DND-41 (cell line): ENCODE results near the gene SEC11C.

ENCODE experiments used
- ATAC-seq: fragments of 200-7000 bp; cut with Tn5 transposase; 3 replicates; pipeline ENCODE4 v1.9.1; 2021; ENCODE audit warnings: low read depth; ENCODE audit not compliant: insufficient read depth
- DNase-seq: peaks from one replicate; pipeline ENCODE4 v3.0.0-alpha.2; 2020
- H2AFZ ChIP-seq: 2 replicates; pipeline ENCODE4 v1.6.0; 2012; ENCODE audit warnings: low read depth, low read length
- H3K27ac ChIP-seq: 2 replicates; pipeline ENCODE4 v1.5.1; 2012; ENCODE audit warnings: low read length, inconsistent platforms
- H3K27me3 ChIP-seq: fragments of 200-600 bp; sonication (generic); 2 replicates; pipeline ENCODE4 v1.6.0; 2012; ENCODE audit warnings: low read length, mild to moderate bottlenecking, inconsistent platforms; ENCODE audit not compliant: insufficient read depth, poor library complexity
- H3K36me3 ChIP-seq: 2 replicates; pipeline ENCODE4 v1.5.1; 2012; ENCODE audit warnings: low read length, inconsistent platforms; ENCODE audit not compliant: insufficient read depth
- H3K4me1 ChIP-seq: 2 replicates; pipeline ENCODE4 v1.5.1; 2012; ENCODE audit warnings: mild to moderate bottlenecking, low read length; ENCODE audit not compliant: insufficient read depth
- H3K4me2 ChIP-seq: 2 replicates; pipeline ENCODE4 v1.6.0; 2012; ENCODE audit warnings: mild to moderate bottlenecking, moderate library complexity, low read length, inconsistent platforms; ENCODE audit not compliant: insufficient read depth
- H3K4me3 ChIP-seq, 2 experiments: fragments of 200-600 bp in 1 of 2; shearing (Covaris generic) in 1 of 2; 2 replicates each; pipeline ENCODE4 v1.5.1; 2012 to 2016; ENCODE audit warnings: inconsistent platforms in 2 of 2, low read length in 2 of 2, mild to moderate bottlenecking in 2 of 2, low read depth in 1 of 2, moderate library complexity in 1 of 2
- H3K79me2 ChIP-seq: 2 replicates; pipeline ENCODE4 v1.6.0; 2012; ENCODE audit warnings: low read length, inconsistent platforms; ENCODE audit not compliant: insufficient read depth
- H3K9ac ChIP-seq: 2 replicates; pipeline ENCODE4 v1.6.0; 2012; ENCODE audit warnings: low read depth, mild to moderate bottlenecking, inconsistent platforms, low read length, moderate library complexity
- H3K9me3 ChIP-seq: 2 replicates; pipeline ENCODE4 v1.5.1; 2012; ENCODE audit warnings: low read length, moderate library complexity, mild to moderate bottlenecking, inconsistent platforms; ENCODE audit not compliant: insufficient read depth, severe bottlenecking
- H4K20me1 ChIP-seq: 2 replicates; pipeline ENCODE4 v1.6.0; 2012; ENCODE audit warnings: low read length; ENCODE audit not compliant: insufficient read depth
- CTCF ChIP-seq: IDR thresholded peaks from 2 replicates; pipeline ENCODE4 v1.5.1; 2012; ENCODE audit warnings: borderline replicate concordance, low read length, moderate library complexity, mild to moderate bottlenecking; ENCODE audit not compliant: poor library complexity, severe bottlenecking; ENCODE audit errors: extremely low read depth
- EZH2 ChIP-seq: IDR thresholded peaks from 3 replicates; pipeline ENCODE4 v1.6.1; 2012; ENCODE audit warnings: borderline replicate concordance, low read depth, mild to moderate bottlenecking, moderate library complexity, low read length, inconsistent platforms; ENCODE audit not compliant: severe bottlenecking

The SEC11C gene

GRCh38 chr18:59143441-59143840 lies 3.8 kb downstream of the SEC11C start:
- Histone ChIP-seq H3K36me3 (no peaks in the 10 kb centered on the region), H3K4me2 (no peak overlapping the region), H3K27me3 (no peaks in the 10 kb centered on the region), H3K4me1 (peaks cover 24% of the 10 kb centered on the region), H4K20me1 (peaks cover 43% of the 10 kb centered on the region), H3K27ac (no peak overlapping the region), H3K79me2 (peaks cover 32% of the 10 kb centered on the region), H3K9ac (no peak overlapping the region), H3K4me3 (no peak overlapping the region), H2AFZ (no peak overlapping the region), H3K9me3 (no peaks in the 10 kb centered on the region)
- DNase-seq: no peak
- no peak for TF ChIP-seq CTCF
- TF ChIP-seq EZH2: no peak
- no peak for ATAC-seq

GRCh38 chr18:59144483-59144882 lies 4.8 kb downstream of the SEC11C start:
- Histone ChIP-seq H3K9me3 (no peaks in the 10 kb centered on the region), H3K4me3 (no peak overlapping the region), H3K27ac (no peak overlapping the region), H3K9ac (no peak overlapping the region), H3K36me3 (no peaks in the 10 kb centered on the region), H4K20me1 (peaks cover 50% of the 10 kb centered on the region), H2AFZ (no peak overlapping the region), H3K4me2 (no peak overlapping the region), H3K27me3 (no peaks in the 10 kb centered on the region), H3K4me1 (peaks cover 17% of the 10 kb centered on the region), H3K79me2 (peaks cover 32% of the 10 kb centered on the region)
- ATAC-seq (no peak), DNase-seq (no peak)
- TF ChIP-seq CTCF (no peak), EZH2 (no peak)

- peaks cover 17% of the 10 kb centered on the region for H3K4me1 ChIP-seq
Observed at GRCh38 chr18:59145055-59145454, 5.4 kb downstream of the SEC11C start.

More at GRCh38 chr18:59145055-59145454, 5.4 kb downstream of the SEC11C start:
- TF ChIP-seq CTCF (no peak), EZH2 (no peak)
- peaks cover 1% of the 10 kb centered on the region; the same call in 1 of the 2 replicates for H3K36me3 ChIP-seq
- no peak overlapping the region for H3K9ac ChIP-seq
- no peak overlapping the region for H2AFZ ChIP-seq
- no peak overlapping the region for H3K4me3 ChIP-seq
- peaks cover 50% of the 10 kb centered on the region for H4K20me1 ChIP-seq
- H3K4me2 ChIP-seq: no peak overlapping the region
- DNase-seq (no peak), ATAC-seq (no peak)
- H3K27me3 ChIP-seq: no peaks in the 10 kb centered on the region
- H3K9me3 ChIP-seq: no peaks in the 10 kb centered on the region
- H3K27ac ChIP-seq: no peak overlapping the region
- peaks cover 32% of the 10 kb centered on the region for H3K79me2 ChIP-seq
